NCI-H1694 treated with DMSO at 0.1 percent for 48 hours (cell line): ENCODE measurements around the gene FAM151B.
"Not testable (repeated sequence)": the region's sequence is repeated elsewhere in the genome, so short reads cannot be mapped to it uniquely, and the experiment has no call there.

Experiments used
- DNase-seq: peaks from one replicate; lab custom pipeline; 2025; lab: John Stamatoyannopoulos, UW

Gene FAM151B

DNA sequence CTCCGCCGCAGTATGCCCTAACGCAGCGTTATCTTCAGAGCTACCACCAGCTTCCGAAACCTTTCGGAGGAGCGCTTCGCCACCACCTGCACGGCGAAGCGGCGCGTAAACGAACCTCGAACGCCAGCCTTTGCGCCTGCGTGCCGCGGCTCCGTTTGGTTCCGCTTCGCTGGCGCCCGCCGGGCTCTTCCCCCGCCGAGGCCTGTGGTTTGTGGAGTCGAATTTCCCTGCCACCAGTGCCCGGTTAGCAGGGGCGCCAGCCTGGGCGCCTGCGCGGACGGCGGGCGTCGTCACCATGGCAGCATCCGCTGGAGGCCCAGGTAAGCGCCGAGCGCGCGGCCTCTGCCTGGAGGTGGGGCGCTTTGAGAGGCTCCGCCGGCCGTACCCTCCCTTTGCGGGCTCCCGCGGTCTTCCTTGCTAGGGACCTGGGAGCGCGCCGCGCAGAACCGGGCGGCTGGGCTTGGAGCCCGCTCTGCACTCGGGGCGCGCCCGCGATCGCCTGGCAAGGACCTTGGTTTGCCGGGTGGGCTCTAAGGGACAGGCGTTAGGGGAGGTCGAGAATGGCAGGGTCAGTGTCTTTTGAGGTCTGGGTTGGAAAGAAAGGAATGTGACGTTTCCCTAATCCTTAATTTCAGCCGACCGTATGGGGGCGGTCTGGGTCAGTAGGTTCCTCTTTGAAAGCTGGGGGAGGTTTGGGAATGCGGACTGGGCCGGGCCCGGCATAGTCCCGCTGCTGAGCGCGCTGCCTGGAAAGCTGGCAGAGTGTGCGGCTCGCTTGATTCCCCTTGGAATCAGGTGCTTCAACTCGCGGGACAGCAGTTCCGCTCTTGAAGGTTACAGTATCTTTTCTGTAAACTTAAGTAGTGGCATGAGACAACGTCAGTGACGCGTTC is at the start of gene FAM151B:
FAM151B (plus strand) TSS at position 272 of the 893 bp plus-strand sequence; CDS start at position 296, 24 bp downstream.
- DNase-seq, result peak; percentile 94

GRCh38 chr5:80438739-80439138 is 49.2 kb upstream of the FAM151B start:
- no peak for DNase-seq

DNA sequence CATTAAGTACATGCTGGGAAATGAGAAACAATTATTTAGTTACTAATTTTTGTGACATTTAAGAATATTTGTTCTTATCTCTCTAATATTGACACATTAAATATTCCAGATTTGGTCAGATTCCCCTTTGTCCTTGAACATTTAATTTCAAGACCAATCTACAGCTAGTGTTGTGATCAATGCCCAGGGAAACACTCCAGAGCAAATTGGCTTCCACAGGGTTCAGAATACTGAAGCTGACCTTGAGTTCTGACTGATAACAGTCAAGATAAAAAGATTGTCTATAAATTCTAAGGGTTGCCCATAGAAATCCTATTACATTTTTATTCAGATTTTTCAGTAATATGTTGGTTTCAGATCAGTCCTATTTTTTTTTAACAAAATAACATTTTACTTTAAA is 48.7 kb upstream of the FAM151B start:
- no peak for DNase-seq

DNA sequence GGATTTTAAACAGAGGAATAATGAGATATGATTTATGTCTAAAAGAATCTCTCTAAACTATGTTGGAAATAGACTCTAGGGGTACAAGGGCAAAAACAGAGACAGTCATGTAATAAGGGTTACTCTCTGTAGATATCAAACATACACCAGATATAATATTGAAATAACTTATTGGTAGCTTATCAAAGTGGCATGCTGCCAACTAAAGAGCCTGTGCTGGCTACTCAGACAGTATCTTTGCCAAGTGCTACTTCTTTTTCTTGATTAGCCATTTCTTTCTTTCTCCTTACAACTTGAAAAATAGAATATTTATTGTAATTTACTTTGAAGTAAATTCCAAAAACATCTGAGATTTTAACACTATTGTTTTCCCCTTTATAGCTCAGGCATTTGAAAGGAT is 45.2 kb upstream of the FAM151B start:
- no peak for DNase-seq

GRCh38 chr5:80453366-80453765 is 34.5 kb upstream of the FAM151B start:
- DNase-seq, result no peak

- no peak for DNase-seq
Observed at GRCh38 chr5:80463269-80463668, 24.6 kb upstream of the FAM151B start.

DNA sequence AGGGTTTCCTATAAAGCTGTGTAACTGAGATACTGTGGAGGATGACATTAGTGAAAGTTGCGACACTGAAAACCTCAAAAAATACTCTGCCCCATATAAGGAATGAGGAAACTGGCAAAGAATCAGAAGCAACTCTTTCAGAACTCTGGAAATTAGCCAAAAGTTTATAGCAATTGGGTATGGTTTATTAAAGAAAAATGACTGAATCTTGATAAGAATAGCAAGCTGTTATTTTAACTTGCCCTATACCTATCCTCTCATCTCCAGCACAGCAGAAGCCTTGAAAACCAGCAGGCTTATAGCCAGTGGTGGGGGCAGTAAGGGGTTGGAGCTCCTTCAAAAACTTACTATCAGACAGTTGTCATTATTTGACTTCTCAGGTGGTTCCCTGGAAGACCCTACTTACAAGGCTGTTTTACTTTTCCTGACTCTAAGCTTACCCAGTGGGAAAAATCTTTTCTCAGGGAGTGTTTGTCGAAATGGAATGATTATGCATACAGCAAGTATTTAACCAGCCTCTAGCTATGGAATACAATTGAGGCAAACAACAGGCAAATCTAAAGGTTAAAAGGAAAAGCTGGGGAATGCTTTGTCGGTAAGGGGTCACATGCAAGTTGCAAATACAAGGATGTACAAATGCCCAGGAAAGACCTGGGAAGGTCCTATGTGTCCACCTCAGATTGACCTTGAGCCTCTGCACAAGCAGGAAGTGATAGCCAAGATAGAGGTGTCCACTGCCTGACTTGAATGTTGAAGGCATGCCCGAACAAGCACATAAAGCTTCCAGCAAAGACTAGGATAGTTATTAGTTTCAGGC is 21.0 kb upstream of the FAM151B start:
- no peak for DNase-seq

- no peak for DNase-seq
Observed at GRCh38 chr5:80468131-80468530, 19.8 kb upstream of the FAM151B start.

- DNase-seq, result not testable (repeated sequence)
Observed at GRCh38 chr5:80470631-80471030, 17.3 kb upstream of the FAM151B start.

DNA sequence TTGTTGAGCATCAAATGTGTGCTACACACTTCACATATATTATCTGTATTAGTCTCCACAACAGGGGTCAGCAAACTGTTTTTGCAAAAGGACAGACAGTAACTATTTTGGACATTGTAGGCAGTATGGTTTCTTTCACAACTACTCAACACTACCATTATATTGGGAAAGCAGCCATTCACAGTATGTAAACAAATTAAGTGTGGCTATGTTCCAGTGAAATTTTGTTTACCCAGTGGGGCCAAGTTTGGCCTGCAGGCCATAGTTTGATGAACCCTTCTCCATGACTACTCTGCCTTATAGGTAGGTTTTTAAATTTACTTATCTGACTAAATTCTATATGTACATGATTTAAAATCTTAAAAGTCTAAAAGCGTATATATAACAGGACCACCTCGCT is 13.0 kb upstream of the FAM151B start:
- DNase-seq, result no peak

GRCh38 chr5:80479713-80480112 is 8.2 kb upstream of the FAM151B start:
- DNase-seq, result no peak

DNA sequence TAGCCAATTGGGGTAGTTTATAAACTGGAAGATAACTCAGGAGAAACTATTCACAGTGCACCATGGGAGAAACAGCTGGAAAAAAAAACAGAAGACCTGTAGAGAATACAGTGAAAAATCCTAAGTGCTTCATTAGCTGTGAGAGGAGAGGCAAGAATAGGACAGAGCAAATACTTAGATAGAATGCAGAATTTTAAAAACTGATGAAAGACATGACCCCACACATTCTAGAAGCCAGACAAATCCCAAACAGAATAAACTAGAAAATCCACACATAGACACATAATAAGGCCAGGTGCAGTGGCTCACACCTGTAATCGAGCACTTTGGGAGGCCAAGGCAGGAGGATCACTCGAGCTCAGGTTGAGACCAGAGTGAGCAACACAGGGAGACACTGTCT is 7.5 kb upstream of the FAM151B start:
- DNase-seq, result no peak

- peak; percentile 67 for DNase-seq
Observed at GRCh38 chr5:80481019-80481893, 6.6 kb upstream of the FAM151B start.

DNA sequence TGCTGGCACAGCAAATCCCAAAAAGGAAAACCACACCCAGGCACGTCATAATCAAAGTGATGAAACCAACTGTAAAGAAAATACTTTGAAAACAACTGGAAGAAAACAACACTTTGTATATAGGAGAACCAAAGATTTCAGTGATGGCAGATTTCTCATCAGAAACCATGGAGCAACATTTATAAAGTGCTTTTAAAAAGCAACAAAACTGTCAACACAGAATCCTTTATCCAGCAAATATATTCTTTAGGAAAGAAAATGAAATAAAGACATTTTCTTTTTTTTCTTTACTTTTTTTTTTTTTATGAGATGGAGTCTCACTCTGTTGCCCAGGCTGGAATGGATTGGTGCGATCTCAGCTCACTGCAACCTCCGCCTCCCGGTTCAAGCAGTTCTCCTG is 5.3 kb upstream of the FAM151B start:
- DNase-seq, result no peak

GRCh38 chr5:80483636-80484232 is 4.2 kb upstream of the FAM151B start:
- DNase-seq, result no peak

GRCh38 chr5:80487444-80487828 is 464 bp upstream of the FAM151B start:
- no peak for DNase-seq

DNA sequence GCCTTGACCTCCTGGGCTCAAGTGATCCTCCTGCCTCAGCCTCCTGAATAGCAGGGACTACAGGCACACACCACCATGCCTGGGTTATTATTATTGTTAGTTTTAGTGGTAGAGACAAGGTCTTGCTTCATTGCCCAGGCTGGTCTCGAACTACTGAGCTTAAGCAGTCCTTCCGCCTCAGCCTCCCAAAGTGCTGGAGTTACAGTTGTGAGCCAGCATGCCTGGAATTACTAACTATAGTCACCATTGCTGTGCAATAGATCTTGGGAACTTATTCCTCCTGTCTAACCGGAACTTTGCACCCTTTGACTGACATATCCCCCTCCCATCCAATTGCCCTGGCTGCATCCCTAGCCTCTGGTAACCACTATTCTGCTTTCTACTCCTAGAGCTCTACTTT is 3.4 kb downstream of the FAM151B start:
- no peak for DNase-seq

DNA sequence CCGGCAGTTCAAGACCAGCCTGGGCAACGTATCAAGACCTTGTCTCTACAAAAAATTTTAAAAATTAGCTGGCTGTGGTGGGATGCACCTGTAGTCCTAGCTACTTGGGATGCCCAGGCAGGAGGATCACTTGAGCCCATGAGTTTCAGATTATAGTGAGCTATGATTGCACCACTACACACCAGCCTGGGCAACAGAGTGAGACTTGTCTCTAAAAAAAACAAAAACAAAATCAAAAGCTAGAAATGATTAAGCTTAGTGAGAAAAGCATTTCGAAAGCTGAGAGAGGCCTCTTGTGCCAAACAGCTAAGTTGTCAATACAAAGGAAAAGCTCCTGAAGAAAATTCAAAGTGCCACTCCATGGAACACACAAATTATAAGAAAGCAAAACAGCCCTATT is 4.8 kb downstream of the FAM151B start:
- no peak for DNase-seq

DNA sequence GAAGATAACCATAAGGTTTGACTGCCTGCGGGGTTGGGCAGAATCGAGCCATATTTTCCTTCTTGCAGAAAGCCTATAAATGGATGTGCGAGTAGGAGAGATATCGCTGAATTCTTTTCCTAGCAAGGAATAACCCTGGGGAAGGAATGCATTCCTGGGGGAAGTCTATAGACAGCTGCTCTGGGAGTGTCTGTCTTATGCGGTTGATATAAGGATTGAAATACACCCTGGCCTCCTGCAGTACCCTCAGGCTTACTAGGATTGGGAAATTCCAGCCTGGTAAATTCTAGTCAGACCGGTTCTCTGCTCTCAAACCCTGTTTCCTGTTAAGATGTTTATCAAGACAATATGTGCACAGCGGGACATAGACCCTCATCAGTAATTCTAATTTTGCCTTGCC is 5.5 kb downstream of the FAM151B start:
- not testable (repeated sequence) for DNase-seq

GRCh38 chr5:80495891-80496290 is 8.0 kb downstream of the FAM151B start:
- DNase-seq, result no peak

- DNase-seq, result no peak
Observed at GRCh38 chr5:80502800-80503199, 14.9 kb downstream of the FAM151B start.

DNA sequence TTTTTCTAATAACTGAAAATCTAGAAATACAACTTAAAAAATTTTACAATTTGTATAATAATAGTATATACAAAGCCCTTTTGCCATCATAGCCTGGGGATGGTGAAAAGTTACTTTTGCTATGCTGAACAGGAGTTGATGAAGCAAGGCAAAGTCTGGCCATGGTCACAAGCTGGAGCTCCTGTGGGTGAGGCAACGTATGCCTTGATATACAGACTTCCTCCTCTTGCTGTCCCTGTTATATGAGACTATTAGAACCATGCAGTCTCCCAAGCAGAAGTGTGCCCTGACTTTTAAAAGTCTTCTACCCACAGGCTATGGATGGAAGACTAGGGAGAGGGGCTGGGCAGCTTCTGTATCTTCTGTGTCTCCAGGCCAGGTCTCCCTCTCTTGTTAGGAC is 15.7 kb downstream of the FAM151B start:
- DNase-seq, result no peak
